Pulmonary artery endothelial cell (primary cell): ENCODE measurements around the gene FGG. TPM values are rescaled to one million over a fixed set of nuclear protein-coding genes. Genes with fewer than 3 reads are reported as not detected.
"Not testable (repeated sequence)": the region's sequence is repeated elsewhere in the genome, so short reads cannot be mapped to it uniquely, and the experiment has no call there.

ENCODE experiments used
- DNase-seq: peaks from one replicate; pipeline ENCODE4 v3.0.0-alpha.2; 2011; ENCODE audit warnings: low read depth, low spot score
- total RNA-seq: library from RNA; depleted of rRNA; stranded (reverse); fragments of >200 nt; gene quantifications from 2 replicates; pipeline ENCODE4 v1.2.3, GENCODE V29; 2014

FGG gene
- total RNA-seq, 1 donor from 2014 or later, result not detected

- no peak for DNase-seq
These were observed 623 bp downstream of the FGG start for GRCh38 chr4:154611833-154612232.

- no peak for DNase-seq
These were observed 1.9 kb downstream of the FGG start for GRCh38 chr4:154610582-154610981.

- no peak for DNase-seq
These were observed 2.9 kb downstream of the FGG start for GRCh38 chr4:154609532-154609931.

- DNase-seq, result no peak
These were observed 3.8 kb downstream of the FGG start for GRCh38 chr4:154608361-154609252.

GRCh38 chr4:154606728-154607723 lies 5.4 kb downstream of the FGG start:
- DNase-seq, result no peak

- DNase-seq, result no peak
These were observed 7.7 kb downstream of the FGG start for GRCh38 chr4:154604696-154605200.

- no peak for DNase-seq
These were observed 9.2 kb downstream of the FGG start for GRCh38 chr4:154603033-154603943.

- DNase-seq, result no peak
These were observed 9.9 kb downstream of the FGG start for GRCh38 chr4:154602404-154603020.

GRCh38 chr4:154597798-154598774 lies 14.4 kb downstream of the FGG start:
- no peak for DNase-seq

GRCh38 chr4:154597281-154597680 lies 15.2 kb downstream of the FGG start:
- not testable (repeated sequence) for DNase-seq

GRCh38 chr4:154595807-154596206 lies 16.6 kb downstream of the FGG start:
- DNase-seq, result no peak

GRCh38 chr4:154594343-154594742 lies 18.1 kb downstream of the FGG start:
- DNase-seq, result not testable (repeated sequence)

GRCh38 chr4:154593868-154594267 lies 18.6 kb downstream of the FGG start:
- DNase-seq, result no peak

- no peak for DNase-seq
These were observed 20.6 kb downstream of the FGG start for GRCh38 chr4:154591890-154592289.

GRCh38 chr4:154590329-154591006 lies 22.0 kb downstream of the FGG start, which contains the start of gene FGA:
Gene FGA (minus strand): TSS chr4:154590742. CDS start chr4:154590687, 55 bp downstream.
- DNase-seq, result no peak

- no peak for DNase-seq
These were observed 22.9 kb downstream of the FGG start for GRCh38 chr4:154589296-154590197.

GRCh38 chr4:154588198-154588597 lies 24.3 kb downstream of the FGG start:
- DNase-seq, result no peak
